T-cell (primary cell): ENCODE measurements around the gene GPC5. TPM values are rescaled to one million over a fixed set of nuclear protein-coding genes. Genes with fewer than 3 reads are reported as not detected.

ENCODE experiments used
- ATAC-seq, 4 experiments: fragments of 200-7000 bp in 3 of 4; fragments of 150-1000 bp in 1 of 4; cut with Tn5 transposase; replicated peaks in 1 of 4; 1 replicate in 3 of 4; 2 replicates in 1 of 4; pipeline ENCODE4 v1.10.0; 2021; ENCODE audit warnings: moderate library complexity in 3 of 4, mild to moderate bottlenecking in 2 of 4, moderate number of reproducible peaks in 1 of 4
- CTCF ChIA-PET, 2 donors: fragments of 300-600 bp; sonication (Branson Sonifier 250); formaldehyde crosslinking; loops; one replicate each; lab custom pipeline; 2022; ENCODE audit warnings: antibody characterized with exemption in 2 of 2; lab: Charles Lee
- POLR2A ChIA-PET, 2 donors: fragments of 300-600 bp; sonication (Branson Sonifier 250); formaldehyde crosslinking; loops; one replicate each; lab custom pipeline; 2022; ENCODE audit warnings: antibody characterized with exemption in 2 of 2; lab: Charles Lee
- DNase-seq, 35 experiments: peaks; one replicate each; pipeline versions ENCODE4 v3.0.0 to v3.0.0-alpha.2; 2013 to 2023
- H3K27ac ChIP-seq: one replicate; pipeline ENCODE4 v1.5.1; 2013; ENCODE audit warnings: low read length
- H3K27me3 ChIP-seq, 2 experiments: replicated peaks in 1 of 2; 1 replicate in 1 of 2; 2 replicates in 1 of 2; pipeline versions ENCODE4 v1.6.1 to v1.7.0; 2013; ENCODE audit warnings: low read length in 1 of 2, mixed read lengths in 1 of 2; ENCODE audit not compliant: control insufficient read depth in 2 of 2, insufficient read depth in 2 of 2; ENCODE audit errors: extremely low read depth in 1 of 2
- H3K36me3 ChIP-seq, 2 donors: 1 replicate in 1 of 2; 2 replicates in 1 of 2; pipeline versions ENCODE4 v1.6.1 to v1.7.0; 2013; ENCODE audit warnings: low read length in 1 of 2; ENCODE audit not compliant: control insufficient read depth in 2 of 2, insufficient read depth in 1 of 2; ENCODE audit errors: extremely low read depth in 1 of 2
- H3K4me1 ChIP-seq, 2 experiments: 1 replicate in 1 of 2; 2 replicates in 1 of 2; pipeline versions ENCODE4 v1.6.1 to v1.7.0; 2013; ENCODE audit warnings: low read length in 2 of 2, mixed read lengths in 1 of 2; ENCODE audit not compliant: insufficient read depth in 2 of 2, control insufficient read depth in 1 of 2; ENCODE audit errors: extremely low read depth in 1 of 2
- H3K4me3 ChIP-seq, 2 donors: 1 replicate in 1 of 2; 2 replicates in 1 of 2; pipeline versions ENCODE4 v1.5.1 to v1.7.0; 2013; ENCODE audit warnings: mild to moderate bottlenecking in 2 of 2, low read length in 1 of 2, moderate library complexity in 1 of 2; ENCODE audit not compliant: control insufficient read depth in 1 of 2; ENCODE audit errors: extremely low read depth in 1 of 2
- H3K9me3 ChIP-seq: 2 replicates; pipeline ENCODE4 v1.7.0; 2013
- H3K27ac Mint-ChIP-seq, 2 donors: one replicate each; pipeline ENCODE4 v1.8.0; 2020 to 2021; ENCODE audit warnings: mild to moderate bottlenecking in 2 of 2, mixed read lengths in 2 of 2
- H3K27me3 Mint-ChIP-seq, 2 donors: one replicate each; pipeline ENCODE4 v1.8.0; 2021 to 2022; ENCODE audit warnings: mixed read lengths in 2 of 2
- H3K36me3 Mint-ChIP-seq: one replicate; pipeline ENCODE4 v1.8.0; 2021; ENCODE audit warnings: mixed read lengths
- H3K4me1 Mint-ChIP-seq, 3 donors: one replicate each; pipeline ENCODE4 v1.8.0; 2020 to 2022; ENCODE audit warnings: mixed read lengths in 3 of 3, mild to moderate bottlenecking in 1 of 3
- H3K4me3 Mint-ChIP-seq, 3 donors: one replicate each; pipeline ENCODE4 v1.8.0; 2020 to 2022; ENCODE audit warnings: mild to moderate bottlenecking in 3 of 3, mixed read lengths in 3 of 3, moderate library complexity in 3 of 3
- H3K9me3 Mint-ChIP-seq, 3 donors: one replicate each; pipeline ENCODE4 v1.8.0; 2020 to 2022; ENCODE audit warnings: mixed read lengths in 3 of 3
- WGBS: methylation state at CpG from one replicate; pipeline ENCODE4 v1.1.5; 2013; ENCODE audit warnings: missing lambda C conversion rate; ENCODE audit not compliant: insufficient coverage; 5-methylcytosine and 5-hydroxymethylcytosine counted together
- total RNA-seq, 35 experiments: library from RNA in 6 of 35; stranded (reverse) in 6 of 35; fragments of 120-200 nt in 1 of 35; gene quantifications; one replicate each; pipeline versions ENCODE4 v1.2.1 to v1.2.4 and lab custom pipeline; 2013 to 2026

GPC5 gene
- total RNA-seq, 5 donors from 2014 or later (not counting 1 experiment from before 2014, with no cell fraction given), result 0.12 to 0.39 (median 0.26) TPM

- Histone ChIP-seq H3K27me3 (no peaks in the 10 kb centered on the region), H3K4me3 (no peak overlapping the region), H3K4me1 (no peaks in the 10 kb centered on the region), H3K27ac (no peak overlapping the region), H3K36me3 (no peaks in the 10 kb centered on the region), H3K9me3 (no peaks in the 10 kb centered on the region)
- no peak overlapping the region for H3K4me3 Mint-ChIP-seq
- DNase-seq, result no peak
- H3K27ac Mint-ChIP-seq, result no peak overlapping the region
- no peak for ATAC-seq
- H3K27me3 Mint-ChIP-seq, result no peaks in the 10 kb centered on the region
- peaks cover 0 to 8% (median 0%) of the 10 kb centered on the region in 3 donors for H3K9me3 Mint-ChIP-seq
- ChIA-PET POLR2A (no interaction called here), CTCF (no interaction called here)
- H3K4me1 Mint-ChIP-seq, result no peaks in the 10 kb centered on the region
- H3K36me3 Mint-ChIP-seq, result no peaks in the 10 kb centered on the region
- WGBS, result 67% methylated on average over 3 of the region's 10 CpGs
Observed at GRCh38 chr13:92573467-92574057, 1175.1 kb downstream of the GPC5 start.

GRCh38 chr13:92574499-92574898 lies 1176.1 kb downstream of the GPC5 start:
- ChIA-PET POLR2A (interaction anchor here in 1 of 2 donors (0.7 kb wide), 1 partner anchor 27 kb away, joined by 3 read pairs; no protein-coding TSS in a partner anchor), CTCF (no interaction called here)
- H3K4me1 ChIP-seq, result no peaks in the 10 kb centered on the region
- no CpG with 5 or more reads among the region's 1 CpG for WGBS
- no peak overlapping the region for H3K27ac ChIP-seq
- no peaks in the 10 kb centered on the region for H3K4me1 Mint-ChIP-seq
- no peaks in the 10 kb centered on the region for H3K36me3 ChIP-seq
- no peak overlapping the region for H3K27ac Mint-ChIP-seq
- no peak for DNase-seq
- H3K27me3 ChIP-seq, result no peaks in the 10 kb centered on the region
- no peaks in the 10 kb centered on the region for H3K27me3 Mint-ChIP-seq
- peaks cover 0 to 8% (median 0%) of the 10 kb centered on the region in 3 donors for H3K9me3 Mint-ChIP-seq
- no peaks in the 10 kb centered on the region for H3K9me3 ChIP-seq
- ATAC-seq, result no peak
- H3K4me3 ChIP-seq, result no peak overlapping the region
- H3K36me3 Mint-ChIP-seq, result no peaks in the 10 kb centered on the region
- H3K4me3 Mint-ChIP-seq, result no peak overlapping the region

GRCh38 chr13:92575777-92576176 lies 1177.4 kb downstream of the GPC5 start:
- ChIA-PET CTCF (no interaction called here), POLR2A (no interaction called here)
- WGBS, result no CpG with 5 or more reads among the region's 2 CpGs
- ATAC-seq, result no peak
- Histone ChIP-seq H3K27ac (no peak overlapping the region), H3K9me3 (no peaks in the 10 kb centered on the region), H3K36me3 (no peaks in the 10 kb centered on the region), H3K4me1 (no peaks in the 10 kb centered on the region), H3K4me3 (no peak overlapping the region), H3K27me3 (no peaks in the 10 kb centered on the region)
- Mint-ChIP-seq H3K4me3 (no peak overlapping the region), H3K9me3 (peaks cover 0 to 13% (median 0%) of the 10 kb centered on the region in 3 donors), H3K27me3 (no peaks in the 10 kb centered on the region), H3K27ac (no peak overlapping the region), H3K36me3 (no peaks in the 10 kb centered on the region), H3K4me1 (no peaks in the 10 kb centered on the region)
- DNase-seq, result no peak

DNA sequence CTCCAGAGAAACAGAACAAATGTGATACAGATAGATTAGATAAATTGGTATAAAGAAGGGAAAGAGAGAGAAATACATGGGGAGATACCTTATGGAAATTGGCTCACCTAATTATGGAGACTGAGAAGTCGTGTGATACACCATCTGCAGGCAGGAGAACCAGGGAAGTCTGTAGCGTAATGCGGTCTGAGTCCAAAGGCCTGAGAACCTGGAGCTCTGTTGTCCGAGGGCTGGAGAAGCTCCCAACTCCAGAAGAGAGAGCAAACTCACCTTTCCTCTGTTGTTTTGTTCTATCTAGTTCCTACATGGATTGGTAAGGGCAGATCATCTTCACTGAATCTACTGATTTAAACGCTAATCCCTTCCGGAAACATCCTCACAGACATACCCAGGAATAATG lies 1179.9 kb downstream of the GPC5 start:
- no peaks in the 10 kb centered on the region for H3K27me3 Mint-ChIP-seq
- Histone ChIP-seq H3K27ac (no peak overlapping the region), H3K4me3 (no peak overlapping the region), H3K27me3 (no peaks in the 10 kb centered on the region), H3K4me1 (no peaks in the 10 kb centered on the region), H3K36me3 (no peaks in the 10 kb centered on the region), H3K9me3 (no peaks in the 10 kb centered on the region)
- ChIA-PET CTCF (no interaction called here), POLR2A (no interaction called here)
- H3K9me3 Mint-ChIP-seq, result peaks cover 3 to 13% (median 5%) of the 10 kb centered on the region in 3 donors
- no peaks in the 10 kb centered on the region for H3K4me1 Mint-ChIP-seq
- H3K4me3 Mint-ChIP-seq, result no peak overlapping the region
- DNase-seq (no peak), ATAC-seq (no peak)
- WGBS, result 100% methylated on average over 2 of the region's 6 CpGs
- no peaks in the 10 kb centered on the region for H3K36me3 Mint-ChIP-seq
- H3K27ac Mint-ChIP-seq, result no peak overlapping the region

DNA sequence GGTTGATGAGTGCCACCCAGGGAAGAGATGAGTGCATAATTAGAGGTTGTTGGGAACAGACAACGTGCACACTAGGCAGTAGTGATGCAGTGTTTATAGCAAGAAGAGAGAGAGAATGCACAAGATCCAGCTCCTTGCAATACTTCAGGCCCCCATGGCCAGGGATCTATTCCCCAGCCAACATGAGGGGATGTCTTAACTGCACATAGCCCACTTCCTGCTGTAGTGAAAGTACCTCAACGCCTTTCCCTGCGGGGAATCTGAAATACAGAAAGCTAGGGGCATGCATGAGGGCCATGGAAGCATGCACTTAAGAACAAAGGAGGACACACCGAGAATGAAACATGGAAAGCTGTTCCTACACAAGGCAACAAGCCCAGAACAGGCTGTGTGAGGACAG lies 1191.5 kb downstream of the GPC5 start:
- Mint-ChIP-seq H3K4me1 (no peaks in the 10 kb centered on the region), H3K9me3 (peaks cover 17 to 43% (median 23%) of the 10 kb centered on the region in 3 donors), H3K36me3 (no peaks in the 10 kb centered on the region), H3K4me3 (no peak overlapping the region), H3K27me3 (no peaks in the 10 kb centered on the region), H3K27ac (no peak overlapping the region)
- ChIA-PET POLR2A (no interaction called here), CTCF (interaction anchor here in 1 of 2 donors (0.6 kb wide), 1 partner anchor 470 kb away, joined by 4 read pairs; no protein-coding TSS in a partner anchor)
- H3K4me3 ChIP-seq, result no peak overlapping the region
- H3K27ac ChIP-seq, result no peak overlapping the region
- no peak for ATAC-seq
- H3K4me1 ChIP-seq, result no peaks in the 10 kb centered on the region
- DNase-seq, result no peak
- no peaks in the 10 kb centered on the region for H3K9me3 ChIP-seq
- 75% methylated on average over 4 of the region's 4 CpGs for WGBS
- H3K27me3 ChIP-seq, result no peaks in the 10 kb centered on the region
- no peaks in the 10 kb centered on the region for H3K36me3 ChIP-seq

- Mint-ChIP-seq H3K27ac (no peak overlapping the region), H3K4me3 (no peak overlapping the region), H3K27me3 (no peaks in the 10 kb centered on the region), H3K36me3 (no peaks in the 10 kb centered on the region), H3K9me3 (peaks cover 11 to 43% (median 26%) of the 10 kb centered on the region in 3 donors), H3K4me1 (no peaks in the 10 kb centered on the region)
- no peak overlapping the region for H3K4me3 ChIP-seq
- WGBS, result no CpG with 5 or more reads among the region's 5 CpGs
- H3K36me3 ChIP-seq, result no peaks in the 10 kb centered on the region
- ChIA-PET CTCF (interaction anchor here in 1 of 2 donors (0.6 kb wide), 1 partner anchor 471 kb away, joined by 4 read pairs; no protein-coding TSS in a partner anchor), POLR2A (no interaction called here)
- no peaks in the 10 kb centered on the region for H3K27me3 ChIP-seq
- no peak for DNase-seq
- H3K4me1 ChIP-seq, result no peaks in the 10 kb centered on the region
- H3K27ac ChIP-seq, result no peak overlapping the region
- no peak for ATAC-seq
- H3K9me3 ChIP-seq, result no peaks in the 10 kb centered on the region
Observed at GRCh38 chr13:92590503-92590908, 1192.1 kb downstream of the GPC5 start.
